NB4 (cell line): Measurements from ENCODE around the gene USF3.

Experiments
- POLR2A ChIP-seq: IDR thresholded peaks from 2 replicates; pipeline ENCODE4 v1.6.1; 2011; ENCODE audit warnings: mild to moderate bottlenecking; ENCODE audit not compliant: insufficient read length; ENCODE audit errors: extremely low read depth
- TF ChIP-seq, protein P1 (sequence below): IDR thresholded peaks from one replicate; pipeline ENCODE4 v1.5.1; 2012; ENCODE audit warnings: low read depth, low read length

DNA sequence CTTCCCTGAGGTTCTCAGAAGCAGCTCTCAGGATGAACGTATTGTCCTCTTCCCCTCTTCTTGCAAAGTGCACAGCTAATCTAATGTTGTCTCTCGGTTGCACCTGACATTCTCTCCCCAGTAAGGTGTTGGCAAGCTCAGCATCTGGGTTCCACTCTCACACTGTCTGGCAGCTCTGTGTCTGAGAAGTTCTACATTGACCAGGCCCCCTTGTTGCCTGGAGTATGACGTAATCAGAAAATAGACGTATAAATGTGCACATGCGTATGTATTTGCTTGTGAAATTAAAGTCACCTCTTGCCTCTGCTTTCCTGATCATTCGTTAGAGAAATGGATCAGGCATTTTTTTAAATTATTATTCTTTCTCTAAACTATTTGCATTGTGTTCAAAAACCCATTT is 67.7 kb downstream of the USF3 start:
- TF ChIP-seq POLR2A = no peak
- TF ChIP-seq, protein P1, sequence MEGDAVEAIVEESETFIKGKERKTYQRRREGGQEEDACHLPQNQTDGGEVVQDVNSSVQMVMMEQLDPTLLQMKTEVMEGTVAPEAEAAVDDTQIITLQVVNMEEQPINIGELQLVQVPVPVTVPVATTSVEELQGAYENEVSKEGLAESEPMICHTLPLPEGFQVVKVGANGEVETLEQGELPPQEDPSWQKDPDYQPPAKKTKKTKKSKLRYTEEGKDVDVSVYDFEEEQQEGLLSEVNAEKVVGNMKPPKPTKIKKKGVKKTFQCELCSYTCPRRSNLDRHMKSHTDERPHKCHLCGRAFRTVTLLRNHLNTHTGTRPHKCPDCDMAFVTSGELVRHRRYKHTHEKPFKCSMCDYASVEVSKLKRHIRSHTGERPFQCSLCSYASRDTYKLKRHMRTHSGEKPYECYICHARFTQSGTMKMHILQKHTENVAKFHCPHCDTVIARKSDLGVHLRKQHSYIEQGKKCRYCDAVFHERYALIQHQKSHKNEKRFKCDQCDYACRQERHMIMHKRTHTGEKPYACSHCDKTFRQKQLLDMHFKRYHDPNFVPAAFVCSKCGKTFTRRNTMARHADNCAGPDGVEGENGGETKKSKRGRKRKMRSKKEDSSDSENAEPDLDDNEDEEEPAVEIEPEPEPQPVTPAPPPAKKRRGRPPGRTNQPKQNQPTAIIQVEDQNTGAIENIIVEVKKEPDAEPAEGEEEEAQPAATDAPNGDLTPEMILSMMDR = no peak
